PC-9 (cell line): ENCODE data around the gene RASAL3. TPM values are rescaled to one million over a fixed set of nuclear protein-coding genes. Genes with fewer than 3 reads are reported as not detected.

Source experiments
- BruUV-seq: library from RNA; stranded (reverse); fragments of 400-500 nt; replicated peaks from 2 replicates; lab custom pipeline; 2021; lab: Mats Ljungman, UMichigan
- CTCF ChIA-PET: fragments of 300-600 bp; sonication (Branson Sonifier 250); formaldehyde crosslinking; loops from one replicate; lab custom pipeline; 2022; ENCODE audit warnings: antibody characterized with exemption; lab: Charles Lee
- POLR2A ChIA-PET: fragments of 300-600 bp; sonication (Branson Sonifier 250); formaldehyde crosslinking; loops from one replicate; lab custom pipeline; 2022; ENCODE audit warnings: antibody characterized with exemption; ENCODE audit not compliant: unreplicated experiment; lab: Charles Lee
- DNase-seq, 2 experiments: peaks; one replicate each; pipeline versions ENCODE4 v3.0.0 to v3.0.0-alpha.2; 2015 to 2022; ENCODE audit warnings: mixed read lengths in 1 of 2
- H2AFZ ChIP-seq: fragments of 200-600 bp; sonication (generic); 2 replicates; pipeline ENCODE4 v1.8.1; 2017; ENCODE audit warnings: antibody characterized with exemption
- H3F3A ChIP-seq: fragments of 200-600 bp; sonication (generic); 2 replicates; pipeline ENCODE4 v1.8.1; 2017; ENCODE audit warnings: antibody characterized with exemption, mild to moderate bottlenecking, low read depth; ENCODE audit not compliant: insufficient read depth
- H3K27ac ChIP-seq: fragments of 200-600 bp; sonication (generic); 2 replicates; pipeline ENCODE4 v1.6.1; 2016; ENCODE audit warnings: mixed run types
- H3K27me3 ChIP-seq: fragments of 200-600 bp; sonication (generic); 2 replicates; pipeline ENCODE4 v1.6.1; 2016; ENCODE audit warnings: low read depth, mixed run types; ENCODE audit not compliant: insufficient read depth
- H3K36me3 ChIP-seq: fragments of 200-600 bp; sonication (generic); 2 replicates; pipeline ENCODE4 v1.6.1; 2016; ENCODE audit warnings: low read depth, mixed run types
- H3K4me1 ChIP-seq: fragments of 200-600 bp; sonication (generic); replicated peaks from 2 replicates; pipeline ENCODE4 v1.6.1; 2016; ENCODE audit warnings: mixed run types; ENCODE audit not compliant: insufficient read depth
- H3K4me2 ChIP-seq: fragments of 200-600 bp; sonication (generic); 2 replicates; pipeline ENCODE4 v1.6.1; 2017; ENCODE audit warnings: mixed run types
- H3K4me3 ChIP-seq: fragments of 200-600 bp; sonication (generic); 2 replicates; pipeline ENCODE4 v1.6.1; 2016; ENCODE audit warnings: mixed run types
- H3K79me2 ChIP-seq: fragments of 200-600 bp; sonication (generic); 2 replicates; pipeline ENCODE4 v1.6.1; 2017; ENCODE audit warnings: low read depth, mixed run types
- H3K9me2 ChIP-seq: fragments of 200-600 bp; sonication (generic); 2 replicates; pipeline ENCODE4 v1.8.1; 2017; ENCODE audit warnings: mild to moderate bottlenecking; ENCODE audit not compliant: insufficient read depth
- H3K9me3 ChIP-seq: fragments of 200-600 bp; sonication (generic); 2 replicates; pipeline ENCODE4 v1.8.1; 2016; ENCODE audit warnings: low read depth; ENCODE audit not compliant: insufficient read depth
- H4K20me1 ChIP-seq: fragments of 200-600 bp; sonication (generic); 2 replicates; pipeline ENCODE4 v1.8.1; 2017; ENCODE audit not compliant: insufficient read depth
- EZH2 ChIP-seq: fragments of 200-600 bp; sonication (generic); IDR thresholded peaks from 2 replicates; pipeline ENCODE4 v1.8.0; 2017; ENCODE audit warnings: antibody characterized with exemption, low read depth
- intact Hi-C: fragments of 100-400 bp; cut with micrococcal nuclease; formaldehyde crosslinking; loops from one replicate; pipeline ENCODE4 v1.10.0; 2022; ENCODE audit not compliant: unreplicated experiment
- total RNA-seq: library from RNA; stranded (reverse); gene quantifications from 2 replicates; pipeline ENCODE4 v1.2.3, GENCODE V29; 2021
- TF ChIP-seq, protein P1 (sequence below): fragments of 200-600 bp; sonication (generic); conservative IDR thresholded peaks from 2 replicates; pipeline ENCODE4 v1.6.1; 2017; ENCODE audit warnings: mixed run types, antibody characterized with exemption, mild to moderate bottlenecking, moderate library complexity

Gene RASAL3
- total RNA-seq, 1 experiment from 2014 or later: not detected

DNA sequence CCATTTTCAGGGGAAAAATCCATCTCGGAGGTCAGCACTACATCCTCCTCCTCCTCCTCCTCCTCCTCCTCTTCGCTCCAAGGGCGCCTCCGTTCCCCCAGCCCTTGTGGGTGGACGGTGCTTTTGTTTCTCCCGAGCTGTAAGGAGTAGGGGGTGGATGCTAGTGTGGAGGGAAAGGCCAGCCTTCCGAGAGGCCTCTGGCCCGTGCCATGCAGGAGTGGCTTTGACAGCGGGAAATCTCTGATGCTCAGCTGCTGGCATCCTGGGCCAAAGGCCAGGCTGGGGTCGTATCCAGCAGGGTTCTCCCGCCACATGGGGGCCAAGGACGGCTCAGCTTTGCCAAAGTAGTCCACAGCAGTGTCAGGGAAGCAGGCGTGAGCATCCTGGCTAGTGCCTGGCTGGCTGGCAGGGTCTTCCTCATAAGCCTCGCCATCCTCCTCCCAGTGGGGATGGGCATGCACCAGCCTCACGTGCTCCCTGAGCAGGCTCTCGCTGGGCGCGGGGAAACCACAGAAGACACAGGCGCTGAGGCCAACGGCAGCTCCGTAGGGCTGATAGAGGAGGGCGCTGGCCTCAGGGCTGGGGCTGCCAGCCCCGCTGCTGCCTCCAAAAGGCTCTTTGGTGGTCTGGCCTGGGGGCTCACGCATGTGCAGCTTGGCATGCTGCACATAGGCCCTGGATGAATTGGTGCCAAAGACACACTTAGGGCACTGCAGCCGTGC is 25.1 kb downstream of the RASAL3 start:
- H3K4me2 ChIP-seq: no peak overlapping the region
- DNase-seq: no peak
- H3K4me3 ChIP-seq: no peak overlapping the region
- no peak for TF ChIP-seq EZH2
- TF ChIP-seq, protein P1, sequence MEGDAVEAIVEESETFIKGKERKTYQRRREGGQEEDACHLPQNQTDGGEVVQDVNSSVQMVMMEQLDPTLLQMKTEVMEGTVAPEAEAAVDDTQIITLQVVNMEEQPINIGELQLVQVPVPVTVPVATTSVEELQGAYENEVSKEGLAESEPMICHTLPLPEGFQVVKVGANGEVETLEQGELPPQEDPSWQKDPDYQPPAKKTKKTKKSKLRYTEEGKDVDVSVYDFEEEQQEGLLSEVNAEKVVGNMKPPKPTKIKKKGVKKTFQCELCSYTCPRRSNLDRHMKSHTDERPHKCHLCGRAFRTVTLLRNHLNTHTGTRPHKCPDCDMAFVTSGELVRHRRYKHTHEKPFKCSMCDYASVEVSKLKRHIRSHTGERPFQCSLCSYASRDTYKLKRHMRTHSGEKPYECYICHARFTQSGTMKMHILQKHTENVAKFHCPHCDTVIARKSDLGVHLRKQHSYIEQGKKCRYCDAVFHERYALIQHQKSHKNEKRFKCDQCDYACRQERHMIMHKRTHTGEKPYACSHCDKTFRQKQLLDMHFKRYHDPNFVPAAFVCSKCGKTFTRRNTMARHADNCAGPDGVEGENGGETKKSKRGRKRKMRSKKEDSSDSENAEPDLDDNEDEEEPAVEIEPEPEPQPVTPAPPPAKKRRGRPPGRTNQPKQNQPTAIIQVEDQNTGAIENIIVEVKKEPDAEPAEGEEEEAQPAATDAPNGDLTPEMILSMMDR: no peak
- H4K20me1 ChIP-seq: no peaks in the 10 kb centered on the region
- no peaks in the 10 kb centered on the region for H3K79me2 ChIP-seq
- H3K4me1 ChIP-seq: 0 out of 2 replicates have a peak, but pooled peaks cover 5% of the 10 kb centered on the region
- H3K9me3 ChIP-seq: no peaks in the 10 kb centered on the region
- H3F3A ChIP-seq: no peaks in the 10 kb centered on the region
- ChIA-PET POLR2A (no interaction called here), CTCF (no interaction called here)
- no peak overlapping the region for H3K27ac ChIP-seq
- no TSS peak for BruUV-seq
- H3K9me2 ChIP-seq: no peaks in the 10 kb centered on the region
- H3K27me3 ChIP-seq: no peaks in the 10 kb centered on the region
- H3K36me3 ChIP-seq: no peaks in the 10 kb centered on the region
- intact Hi-C loops: no loop called here
- H2AFZ ChIP-seq: no peak overlapping the region

DNA sequence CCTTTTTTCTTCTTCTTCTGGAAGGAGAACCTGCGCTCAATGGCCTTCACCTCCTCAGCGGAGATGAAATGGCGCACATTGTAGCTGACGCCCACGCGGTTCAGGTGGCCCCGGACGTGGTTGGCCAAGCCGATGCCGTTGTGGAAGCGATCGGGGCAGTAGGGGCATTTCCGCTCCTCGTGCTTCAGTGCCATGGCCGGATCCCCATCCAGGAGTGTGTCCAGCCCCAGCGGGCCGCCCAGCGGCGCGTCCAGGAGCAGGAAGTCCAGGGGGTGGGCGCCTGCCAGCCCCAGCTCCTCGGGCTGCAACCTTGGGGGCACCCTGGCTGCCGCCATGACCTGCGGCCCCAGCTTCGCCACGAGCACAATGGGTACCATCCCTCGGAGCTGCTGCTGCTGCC is 25.8 kb downstream of the RASAL3 start:
- Histone ChIP-seq H2AFZ (no peak overlapping the region), H3K9me2 (no peaks in the 10 kb centered on the region), H3F3A (peaks cover 2% of the 10 kb centered on the region; the same call in 1 of the 2 replicates), H3K27ac (no peak overlapping the region), H3K4me2 (no peak overlapping the region), H3K9me3 (no peaks in the 10 kb centered on the region), H4K20me1 (no peaks in the 10 kb centered on the region), H3K36me3 (no peaks in the 10 kb centered on the region), H3K4me3 (no peak overlapping the region), H3K27me3 (no peaks in the 10 kb centered on the region), H3K4me1 (0 out of 2 replicates have a peak, but pooled peaks cover 5% of the 10 kb centered on the region), H3K79me2 (no peaks in the 10 kb centered on the region)
- ChIA-PET POLR2A (no interaction called here), CTCF (no interaction called here)
- BruUV-seq: no TSS peak
- intact Hi-C loops: no loop called here
- TF ChIP-seq EZH2: no peak
- TF ChIP-seq, protein P1: no peak
- peak in 1 of 2 experiments; percentile 8 for DNase-seq

DNA sequence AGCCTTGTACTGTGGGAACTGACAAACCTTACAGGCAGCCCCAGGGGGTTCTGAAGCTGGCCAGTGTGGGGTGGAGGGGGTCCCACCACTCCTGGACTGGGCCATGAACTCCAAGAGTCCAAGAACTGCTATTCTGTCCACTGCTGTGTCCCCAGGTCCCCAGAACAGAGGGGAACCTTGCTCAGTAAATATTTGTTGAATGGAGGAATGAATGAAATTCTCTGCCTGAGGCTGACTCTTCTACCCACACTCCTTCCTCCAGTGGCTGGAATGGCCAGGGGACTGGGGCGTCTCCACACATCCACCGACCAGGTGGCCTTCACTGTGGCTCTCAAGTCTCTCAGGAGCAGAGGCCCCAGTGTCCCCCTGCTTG is 26.2 kb downstream of the RASAL3 start:
- CTCF ChIA-PET: no interaction called here
- Histone ChIP-seq H3K9me2 (no peaks in the 10 kb centered on the region), H3K79me2 (no peaks in the 10 kb centered on the region), H3K4me1 (0 out of 2 replicates have a peak, but pooled peaks cover 5% of the 10 kb centered on the region), H3K27me3 (no peaks in the 10 kb centered on the region), H3K4me3 (no peak overlapping the region), H3K9me3 (no peaks in the 10 kb centered on the region), H3F3A (peaks cover 4% of the 10 kb centered on the region; the same call in 1 of the 2 replicates), H3K36me3 (no peaks in the 10 kb centered on the region), H3K27ac (no peak overlapping the region), H3K4me2 (no peak overlapping the region), H4K20me1 (no peaks in the 10 kb centered on the region), H2AFZ (no peak overlapping the region)
- POLR2A ChIA-PET: no interaction called here
- peak in 1 of 2 experiments; percentile 5 for DNase-seq
- intact Hi-C loops: no loop called here
- BruUV-seq: no TSS peak
- TF ChIP-seq EZH2: no peak
- TF ChIP-seq, protein P1: no peak
